Heart left ventricle (tissue), 13 donors: ENCODE data around the gene MYLK2.

Experiments
- CTCF ChIP-seq, 12 donors: fragments of 200-600 bp; sonication (generic) in 4 of 12; IDR thresholded peaks; one replicate each; pipeline versions ENCODE4 v1.5.0 to v1.8.0; 2018 to 2022; ENCODE audit warnings: antibody characterized with exemption in 12 of 12, mild to moderate bottlenecking in 5 of 12
- POLR2A ChIP-seq, 2 donors: fragments of 450-650 bp; IDR thresholded peaks; one replicate each; pipeline ENCODE4 v1.6.1; 2017; ENCODE audit warnings: antibody characterized with exemption in 2 of 2, mild to moderate bottlenecking in 2 of 2, moderate library complexity in 2 of 2
- donor health status: ischemic (EF 13 %, LVEDD 7.1; RV severe dilation, severe dysfunction).
- donor health status: DM: no; HTN: yes; CAD: no.
- donor health status: DM: no; HTN: no; CAD: no.
- donor health status: ischemic (EF 25% LVEDD 6.9; RV normal size, moderate dysfunction).
- donor health status: ischemic (EF 25% LVEDD 5.7; RV mildly dilated, moderate dysfunction).
- donor health status: ischemic (EF 35%, LVEDD 5.7; RV mildly dilated, moderate dysfunction).
- donor health status: nonischemic (EF 11% LVEDD 7.7; RV severe dilation, severe dysfunction).
- donor health status: DM: yes; HTN: yes; CAD: no.
- donor health status: PGD.
- donor health status: ischemic (EF 29% LVEDD 5.4; RV normal size, mild dysfunction).
- donor health status: nonischemic (EF 23%, LVEDD 6.1; RV moderate dilation, normal function).

- TF ChIP-seq CTCF (IDR thresholded peaks at IDR 0.05), result no peak
- no peak for TF ChIP-seq POLR2A (IDR thresholded peaks at IDR 0.05)
Observed at GRCh38 chr20:31868853-31869672, 49.9 kb downstream of the MYLK2 start.
